Gastroesophageal sphincter (tissue), 4 donors: ENCODE measurements around the gene SLC6A1. TPM values are rescaled to one million over a fixed set of nuclear protein-coding genes. Genes with fewer than 3 reads are reported as not detected.

Source experiments
- ATAC-seq: fragments of 150-250 bp; one replicate; pipeline ENCODE4 v1.9.1; 2016; ENCODE audit warnings: mild to moderate bottlenecking, moderate library complexity
- H3K27ac ChIP-seq, 4 donors: fragments of 200-600 bp; sonication (generic) in 3 of 4; 1 replicate in 3 of 4; 2 replicates in 1 of 4; pipeline ENCODE4 v1.5.1; 2016 to 2019
- H3K27me3 ChIP-seq: fragments of 200-600 bp; sonication (generic); one replicate; pipeline ENCODE4 v1.5.1; 2019
- H3K36me3 ChIP-seq, 2 donors: fragments of 200-600 bp; sonication (generic); one replicate each; pipeline ENCODE4 v1.5.1; 2019; ENCODE audit warnings: control low read depth in 1 of 2
- H3K4me1 ChIP-seq, 3 donors: fragments of 200-600 bp; sonication (generic); 1 replicate in 2 of 3; 2 replicates in 1 of 3; pipeline ENCODE4 v1.5.1; 2016 to 2019; ENCODE audit warnings: control low read depth in 2 of 3
- H3K4me3 ChIP-seq, 2 donors: fragments of 200-600 bp; sonication (generic); one replicate each; pipeline ENCODE4 v1.5.1; 2019; ENCODE audit warnings: mild to moderate bottlenecking in 1 of 2, moderate library complexity in 1 of 2
- H3K9me3 ChIP-seq, 3 donors: fragments of 200-600 bp; sonication (generic); one replicate each; pipeline ENCODE4 v1.5.1; 2017 to 2019; ENCODE audit warnings: control low read depth in 2 of 3
- CTCF ChIP-seq, 4 experiments: fragments of 200-600 bp in 2 of 4; fragments of 450-650 bp in 2 of 4; sonication (generic) in 1 of 4; IDR thresholded peaks; one replicate each; pipeline ENCODE4 v1.5.1; 2017 to 2019; ENCODE audit warnings: antibody characterized with exemption in 4 of 4, mild to moderate bottlenecking in 2 of 4, moderate library complexity in 2 of 4
- EP300 ChIP-seq: sonication (generic); formaldehyde crosslinking; IDR thresholded peaks from one replicate; pipeline ENCODE4 v1.6.1; 2017; ENCODE audit warnings: antibody characterized with exemption, mild to moderate bottlenecking
- POLR2A ChIP-seq, 2 donors: fragments of 450-650 bp; IDR thresholded peaks; one replicate each; pipeline ENCODE4 v1.6.1; 2017; ENCODE audit warnings: antibody characterized with exemption in 2 of 2, mild to moderate bottlenecking in 2 of 2, moderate library complexity in 1 of 2
- POLR2AphosphoS5 ChIP-seq: sonication (generic); formaldehyde crosslinking; IDR thresholded peaks from one replicate; pipeline ENCODE4 v1.6.1; 2017; ENCODE audit warnings: antibody characterized with exemption
- WGBS, 2 donors: methylation state at CpG; one replicate each; pipeline ENCODE4 v1.1.5; 2018; ENCODE audit warnings: low coverage in 1 of 2; 5-methylcytosine and 5-hydroxymethylcytosine counted together
- total RNA-seq, 4 donors: library from RNA; depleted of rRNA; stranded (reverse); fragments of >200 nt; gene quantifications; one replicate each; pipeline ENCODE4 v1.1.0, GENCODE V29; 2016

SLC6A1 gene
- total RNA-seq, 4 donors from 2014 or later = 0.62 to 2.5 (median 0.67) TPM; not detected in 1

- Histone ChIP-seq H3K4me3 (no peak overlapping the region), H3K27ac (no peak overlapping the region), H3K27me3 (peaks cover 64% of the 10 kb centered on the region), H3K9me3 (no peaks in the 10 kb centered on the region), H3K4me1 (no peaks in the 10 kb centered on the region), H3K36me3 (no peaks in the 10 kb centered on the region)
- no peak for ATAC-seq
- no peak for TF ChIP-seq POLR2A (IDR thresholded peaks at IDR 0.05)
- TF ChIP-seq POLR2AphosphoS5 = no peak
- no peak for TF ChIP-seq EP300
- no peak for TF ChIP-seq CTCF (IDR thresholded peaks at IDR 0.05)
- WGBS, 2 donors = 64 to 78% methylated on average over 3 to 4 of the region's 6 CpGs
Observed at GRCh38 chr3:10948326-10948725, 44.2 kb upstream of the SLC6A1 start.

- TF ChIP-seq POLR2AphosphoS5 (no peak), CTCF (IDR thresholded peaks at IDR 0.05) (no peak)
- no peak for ATAC-seq
- Histone ChIP-seq H3K4me1 (no peaks in the 10 kb centered on the region), H3K27me3 (peaks cover 60% of the 10 kb centered on the region), H3K4me3 (no peak overlapping the region), H3K27ac (no peak overlapping the region), H3K36me3 (no peaks in the 10 kb centered on the region), H3K9me3 (no peaks in the 10 kb centered on the region)
- WGBS, 2 donors = 69 to 80% methylated on average over 6 to 16 of the region's 19 CpGs
Observed at GRCh38 chr3:10949197-10949596, 43.4 kb upstream of the SLC6A1 start.

GRCh38 chr3:10950476-10951294 lies 41.9 kb upstream of the SLC6A1 start:
- Histone ChIP-seq H3K27ac (no peak overlapping the region), H3K36me3 (no peaks in the 10 kb centered on the region), H3K27me3 (peaks cover 45% of the 10 kb centered on the region), H3K4me3 (no peak overlapping the region), H3K9me3 (no peaks in the 10 kb centered on the region), H3K4me1 (peaks cover 0 to under 1% (median 0%) of the 10 kb centered on the region in 3 donors)
- no peak for ATAC-seq
- no peak for TF ChIP-seq POLR2AphosphoS5
- TF ChIP-seq CTCF (IDR thresholded peaks at IDR 0.05) = peak in 3 of 4 experiments; percentile 17 to 43 (median 42)
- WGBS, 2 donors = 49 to 50% methylated on average over 5 to 9 of the region's 12 CpGs

GRCh38 chr3:10951295-10951926 lies 41.1 kb upstream of the SLC6A1 start:
- H3K4me1 ChIP-seq = peaks cover 0 to 8% (median 0%) of the 10 kb centered on the region in 3 donors
- no peak overlapping the region for H3K27ac ChIP-seq
- H3K9me3 ChIP-seq = no peaks in the 10 kb centered on the region
- no peaks in the 10 kb centered on the region for H3K36me3 ChIP-seq
- H3K27me3 ChIP-seq = peaks cover 42% of the 10 kb centered on the region
- H3K4me3 ChIP-seq = no peak overlapping the region
- 65% methylated on average over 3 of the region's 7 CpGs; no CpG with 5 or more reads in 1 of the 2 donors for WGBS, 2 donors
- ATAC-seq = no peak
- TF ChIP-seq POLR2AphosphoS5 = no peak
- no peak for TF ChIP-seq POLR2A (IDR thresholded peaks at IDR 0.05)
- no peak for TF ChIP-seq EP300
- no peak for TF ChIP-seq CTCF (IDR thresholded peaks at IDR 0.05)

GRCh38 chr3:10952525-10952924 lies 40.0 kb upstream of the SLC6A1 start:
- no peaks in the 10 kb centered on the region for H3K36me3 ChIP-seq

More at GRCh38 chr3:10952525-10952924, 40.0 kb upstream of the SLC6A1 start:
- H3K4me3 ChIP-seq = no peak overlapping the region
- WGBS, 2 donors = no CpG with 5 or more reads among the region's 3 CpGs
- H3K27me3 ChIP-seq = peaks cover 42% of the 10 kb centered on the region
- ATAC-seq = no peak
- H3K4me1 ChIP-seq = peaks cover 0 to 19% (median 0%) of the 10 kb centered on the region in 3 donors
- no peaks in the 10 kb centered on the region for H3K9me3 ChIP-seq
- no peak for TF ChIP-seq POLR2AphosphoS5
- TF ChIP-seq POLR2A (IDR thresholded peaks at IDR 0.05) = no peak
- TF ChIP-seq EP300 = no peak
- no peak for TF ChIP-seq CTCF (IDR thresholded peaks at IDR 0.05)
- H3K27ac ChIP-seq = no peak overlapping the region
